DMS79 (cell line): ENCODE measurements around the gene ZXDC.

Source experiments
- DNase-seq: peaks from one replicate; lab custom pipeline; 2025; lab: John Stamatoyannopoulos, UW

The ZXDC gene

GRCh38 chr3:126435456-126436315, 40.0 kb downstream of the ZXDC start:
- DNase-seq = no peak

GRCh38 chr3:126434931-126435411, 40.7 kb downstream of the ZXDC start:
- no peak for DNase-seq

GRCh38 chr3:126434264-126434590, 41.5 kb downstream of the ZXDC start:
- DNase-seq = no peak

- DNase-seq = no peak
These were observed 42.0 kb downstream of the ZXDC start for GRCh38 chr3:126433496-126434263.

- DNase-seq = no peak
These were observed 42.6 kb downstream of the ZXDC start for GRCh38 chr3:126433105-126433430.

GRCh38 chr3:126432361-126433104, 43.2 kb downstream of the ZXDC start:
- no peak for DNase-seq

GRCh38 chr3:126431103-126431534, 44.6 kb downstream of the ZXDC start:
- no peak for DNase-seq

GRCh38 chr3:126424751-126425150, 50.9 kb downstream of the ZXDC start:
- DNase-seq = no peak

- no peak for DNase-seq
These were observed 51.5 kb downstream of the ZXDC start for GRCh38 chr3:126424039-126424717.

GRCh38 chr3:126423191-126424038, 52.3 kb downstream of the ZXDC start:
- no peak for DNase-seq

- DNase-seq = no peak
These were observed 53.1 kb downstream of the ZXDC start for GRCh38 chr3:126422571-126423091.

GRCh38 chr3:126422121-126422520, 53.6 kb downstream of the ZXDC start:
- DNase-seq = no peak

GRCh38 chr3:126421573-126422119, 54.0 kb downstream of the ZXDC start:
- DNase-seq = no peak

- no peak for DNase-seq
These were observed 55.6 kb downstream of the ZXDC start for GRCh38 chr3:126419886-126420786.

- DNase-seq = no peak
These were observed 56.5 kb downstream of the ZXDC start for GRCh38 chr3:126419151-126419703.

- DNase-seq = no peak
These were observed 57.0 kb downstream of the ZXDC start for GRCh38 chr3:126418661-126419131.

GRCh38 chr3:126417981-126418530, 57.6 kb downstream of the ZXDC start:
- DNase-seq = no peak

GRCh38 chr3:126417515-126417914, 58.2 kb downstream of the ZXDC start:
- no peak for DNase-seq

- no peak for DNase-seq
These were observed 58.7 kb downstream of the ZXDC start for GRCh38 chr3:126416943-126417342.
